ENCODE measurements around the gene GSTK1. TPM values are rescaled to one million over a fixed set of nuclear protein-coding genes. Genes with fewer than 3 reads are reported as not detected.

GSTK1 gene
- total and polyA plus RNA-seq, 3 experiments from 2014 or later, result 147 to 532 (median 151) TPM

- Histone ChIP-seq H3K27ac (ENCODE audit: low read depth, low read length) (no peak within 1 kb of the TSS), H3K36me3 (ENCODE audit: insufficient read depth, low read length) (no peaks in the 10 kb centered on the region), H3K4me3 (ENCODE audit: low read length) (no peak within 1 kb of the TSS), H3K4me1 (ENCODE audit: insufficient read depth, low read length) (no peaks in the 10 kb centered on the region), H3K27me3 (ENCODE audit: insufficient read depth, low read length, poor library complexity, severe bottlenecking) (peaks cover 9% of the 10 kb centered on the region), H3K9me3 (ENCODE audit: low read length) (no peaks in the 10 kb centered on the region)
- ChIA-PET POLR2A (no interaction called here), CTCF (interaction anchor here (1.4 to 1.5 kb wide), 3 partner anchors 77 to 215 kb away, joined by 3 to 6 read pairs (median 3); no protein-coding TSS in a partner anchor)
- Mint-ChIP-seq H3K36me3 (no peaks in the 10 kb centered on the region), H3K27ac (no peak within 1 kb of the TSS), H3K27me3 (peaks cover 7 to 36% of the 10 kb centered on the region in 2 donors), H3K4me1 (no peaks in the 10 kb centered on the region), H3K9me3 (no peaks in the 10 kb centered on the region), H3K4me3 (no peak within 1 kb of the TSS)
- DNase-seq, result no peak
Observed at GRCh38 chr7:143221737-143222136, 41.5 kb upstream of the GSTK1 start, which contains the start of gene TAS2R40. TAS2R40 (plus strand) TSS chr7:143222037; CDS start chr7:143222079, 42 bp downstream.

GRCh38 chr7:143222782-143223181 lies 40.5 kb upstream of the GSTK1 start:
- Mint-ChIP-seq H3K4me1 (no peaks in the 10 kb centered on the region), H3K4me3 (no peak overlapping the region), H3K9me3 (no peaks in the 10 kb centered on the region), H3K36me3 (no peaks in the 10 kb centered on the region), H3K27me3 (peaks cover 7 to 36% of the 10 kb centered on the region in 2 donors), H3K27ac (no peak overlapping the region)
- no peak for DNase-seq
- Histone ChIP-seq H3K27me3 (ENCODE audit: insufficient read depth, low read length, poor library complexity, severe bottlenecking) (peaks cover 9% of the 10 kb centered on the region), H3K9me3 (ENCODE audit: low read length) (no peaks in the 10 kb centered on the region), H3K4me3 (ENCODE audit: low read length) (no peak overlapping the region), H3K27ac (ENCODE audit: low read depth, low read length) (no peak overlapping the region), H3K36me3 (ENCODE audit: insufficient read depth, low read length) (no peaks in the 10 kb centered on the region), H3K4me1 (ENCODE audit: insufficient read depth, low read length) (no peaks in the 10 kb centered on the region)
- ChIA-PET CTCF (interaction anchor here (1.4 kb wide), 1 partner anchor 216 kb away, joined by 3 read pairs; no protein-coding TSS in a partner anchor), POLR2A (no interaction called here)

GRCh38 chr7:143223784-143224183 lies 39.5 kb upstream of the GSTK1 start:
- Histone ChIP-seq H3K36me3 (ENCODE audit: insufficient read depth, low read length) (no peaks in the 10 kb centered on the region), H3K4me3 (ENCODE audit: low read length) (no peak overlapping the region), H3K27ac (ENCODE audit: low read depth, low read length) (no peak overlapping the region), H3K4me1 (ENCODE audit: insufficient read depth, low read length) (no peaks in the 10 kb centered on the region), H3K9me3 (ENCODE audit: low read length) (no peaks in the 10 kb centered on the region), H3K27me3 (ENCODE audit: insufficient read depth, low read length, poor library complexity, severe bottlenecking) (peaks cover 9% of the 10 kb centered on the region)
- ChIA-PET POLR2A (no interaction called here), CTCF (interaction anchor here (1.1 to 1.3 kb wide), 2 partner anchors 8 to 901 kb away, joined by 3 to 6 read pairs; no protein-coding TSS in a partner anchor)
- Mint-ChIP-seq H3K4me1 (no peaks in the 10 kb centered on the region), H3K4me3 (no peak overlapping the region), H3K27ac (no peak overlapping the region), H3K36me3 (no peaks in the 10 kb centered on the region), H3K27me3 (peaks cover 7 to 31% of the 10 kb centered on the region in 2 donors), H3K9me3 (no peaks in the 10 kb centered on the region)
- no peak for DNase-seq

GRCh38 chr7:143225047-143225446 lies 38.2 kb upstream of the GSTK1 start:
- Histone ChIP-seq H3K36me3 (ENCODE audit: insufficient read depth, low read length) (no peaks in the 10 kb centered on the region), H3K4me3 (ENCODE audit: low read length) (no peak overlapping the region), H3K27ac (ENCODE audit: low read depth, low read length) (no peak overlapping the region), H3K9me3 (ENCODE audit: low read length) (no peaks in the 10 kb centered on the region), H3K4me1 (ENCODE audit: insufficient read depth, low read length) (no peaks in the 10 kb centered on the region), H3K27me3 (ENCODE audit: insufficient read depth, low read length, poor library complexity, severe bottlenecking) (peaks cover 9% of the 10 kb centered on the region)
- ChIA-PET POLR2A (no interaction called here), CTCF (interaction anchor here (1.1 kb wide), 2 partner anchors 16 to 902 kb away, joined by 3 read pairs; no protein-coding TSS in a partner anchor)
- no peak overlapping the region for H3K27ac Mint-ChIP-seq
- no peaks in the 10 kb centered on the region for H3K9me3 Mint-ChIP-seq
- no peak for DNase-seq
- H3K4me3 Mint-ChIP-seq, result no peak overlapping the region
- H3K27me3 Mint-ChIP-seq, result peaks cover 7 to 27% of the 10 kb centered on the region in 2 donors
- no peaks in the 10 kb centered on the region for H3K36me3 Mint-ChIP-seq
- H3K4me1 Mint-ChIP-seq, result no peaks in the 10 kb centered on the region

GRCh38 chr7:143227806-143228205 lies 35.4 kb upstream of the GSTK1 start:
- H3K27me3 Mint-ChIP-seq, result peaks cover 2 to 16% of the 10 kb centered on the region in 2 donors
- POLR2A ChIA-PET, result no interaction called here
- no peak overlapping the region for H3K4me3 ChIP-seq (ENCODE audit: low read length)

GRCh38 chr7:143229054-143229790 lies 34.0 kb upstream of the GSTK1 start:
- POLR2A ChIA-PET, result no interaction called here
- Histone ChIP-seq H3K9me3 (ENCODE audit: low read length) (no peaks in the 10 kb centered on the region), H3K27me3 (ENCODE audit: insufficient read depth, low read length, poor library complexity, severe bottlenecking) (no peaks in the 10 kb centered on the region), H3K27ac (ENCODE audit: low read depth, low read length) (no peak overlapping the region), H3K4me1 (ENCODE audit: insufficient read depth, low read length) (no peaks in the 10 kb centered on the region), H3K4me3 (ENCODE audit: low read length) (no peak overlapping the region), H3K36me3 (ENCODE audit: insufficient read depth, low read length) (no peaks in the 10 kb centered on the region)
- Mint-ChIP-seq H3K4me1 (no peaks in the 10 kb centered on the region), H3K27ac (no peak overlapping the region), H3K4me3 (no peak overlapping the region), H3K36me3 (no peaks in the 10 kb centered on the region), H3K9me3 (no peaks in the 10 kb centered on the region), H3K27me3 (peaks cover 4 to 11% of the 10 kb centered on the region in 2 donors)
- no peak for DNase-seq
- CTCF ChIA-PET, result interaction anchor here (1.0 to 2.3 kb wide), 3 partner anchors 10 to 70 kb away, joined by 3 to 10 read pairs (median 4); no protein-coding TSS in a partner anchor

More at GRCh38 chr7:143227806-143228205, 35.4 kb upstream of the GSTK1 start:
- Histone ChIP-seq H3K27ac (ENCODE audit: low read depth, low read length) (no peak overlapping the region), H3K27me3 (ENCODE audit: insufficient read depth, low read length, poor library complexity, severe bottlenecking) (peaks cover 9% of the 10 kb centered on the region), H3K36me3 (ENCODE audit: insufficient read depth, low read length) (no peaks in the 10 kb centered on the region), H3K4me1 (ENCODE audit: insufficient read depth, low read length) (no peaks in the 10 kb centered on the region), H3K9me3 (ENCODE audit: low read length) (no peaks in the 10 kb centered on the region)
- Mint-ChIP-seq H3K36me3 (no peaks in the 10 kb centered on the region), H3K4me3 (no peak overlapping the region), H3K27ac (no peak overlapping the region), H3K4me1 (no peaks in the 10 kb centered on the region), H3K9me3 (no peaks in the 10 kb centered on the region)
- CTCF ChIA-PET, result interaction anchor here (1.0 to 2.3 kb wide), 3 partner anchors 8 to 12 kb away, joined by 4 to 10 read pairs (median 5); no protein-coding TSS in a partner anchor
- DNase-seq, result no peak

GRCh38 chr7:143230602-143231457 lies 32.4 kb upstream of the GSTK1 start:
- Mint-ChIP-seq H3K36me3 (no peaks in the 10 kb centered on the region), H3K4me3 (no peak overlapping the region), H3K4me1 (no peaks in the 10 kb centered on the region), H3K27me3 (peaks cover 10 to 21% of the 10 kb centered on the region in 2 donors), H3K9me3 (peaks cover 0 to 8% (median 5%) of the 10 kb centered on the region in 5 donors), H3K27ac (no peak overlapping the region)
- Histone ChIP-seq H3K27ac (ENCODE audit: low read depth, low read length) (no peak overlapping the region), H3K4me1 (ENCODE audit: insufficient read depth, low read length) (no peaks in the 10 kb centered on the region), H3K36me3 (ENCODE audit: insufficient read depth, low read length) (no peaks in the 10 kb centered on the region), H3K4me3 (ENCODE audit: low read length) (no peak overlapping the region), H3K27me3 (ENCODE audit: insufficient read depth, low read length, poor library complexity, severe bottlenecking) (no peaks in the 10 kb centered on the region), H3K9me3 (ENCODE audit: low read length) (no peaks in the 10 kb centered on the region)
- ChIA-PET POLR2A (no interaction called here), CTCF (interaction anchor here (1.4 to 1.5 kb wide), 2 partner anchors 69 to 227 kb away, joined by 3 to 5 read pairs; no protein-coding TSS in a partner anchor)
- DNase-seq, result no peak

Measured in CD8-positive, alpha-beta memory T cell (primary cell).